NOMO-1 treated with DMSO at 0.1 percent for 48 hours (cell line): ENCODE data around the gene H3-3A.

Experiments used
- DNase-seq: peaks from one replicate; lab custom pipeline; 2025; ENCODE audit not compliant: unreplicated experiment; lab: John Stamatoyannopoulos, UW

Gene H3-3A

GRCh38 chr1:226110249-226111097 is 48.0 kb downstream of the H3-3A start:
- peak; percentile 66 for DNase-seq

GRCh38 chr1:226111098-226111882 is 48.8 kb downstream of the H3-3A start:
- DNase-seq: no peak

GRCh38 chr1:226111883-226112261 is 49.4 kb downstream of the H3-3A start:
- DNase-seq: no peak

DNA sequence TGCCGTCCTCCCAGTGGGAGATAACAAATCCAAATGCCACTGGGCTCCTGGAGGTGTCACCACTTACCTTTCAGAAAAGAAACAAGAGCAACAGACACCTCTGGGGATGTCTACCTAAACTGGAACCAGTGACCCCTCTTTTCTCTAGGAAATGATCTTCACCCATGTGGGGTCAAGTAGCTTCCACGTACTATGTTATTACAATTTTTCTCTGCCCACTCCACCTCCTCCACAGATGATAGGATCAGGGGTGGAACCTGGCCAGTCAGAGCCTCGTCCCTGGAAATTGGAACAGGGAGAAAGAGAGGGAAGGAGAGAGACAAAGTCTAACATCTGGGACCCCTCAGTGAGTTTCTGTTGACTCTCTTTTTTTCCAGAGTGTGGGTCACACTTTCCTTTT is 50.1 kb downstream of the H3-3A start:
- no peak for DNase-seq

GRCh38 chr1:226116673-226117072 is 54.2 kb downstream of the H3-3A start:
- no peak for DNase-seq

GRCh38 chr1:226117330-226117729 is 54.8 kb downstream of the H3-3A start:
- DNase-seq: no peak

- no peak for DNase-seq
Measured at GRCh38 chr1:226118357-226118756, 55.8 kb downstream of the H3-3A start.

GRCh38 chr1:226119169-226119568 is 56.7 kb downstream of the H3-3A start:
- no peak for DNase-seq

DNA sequence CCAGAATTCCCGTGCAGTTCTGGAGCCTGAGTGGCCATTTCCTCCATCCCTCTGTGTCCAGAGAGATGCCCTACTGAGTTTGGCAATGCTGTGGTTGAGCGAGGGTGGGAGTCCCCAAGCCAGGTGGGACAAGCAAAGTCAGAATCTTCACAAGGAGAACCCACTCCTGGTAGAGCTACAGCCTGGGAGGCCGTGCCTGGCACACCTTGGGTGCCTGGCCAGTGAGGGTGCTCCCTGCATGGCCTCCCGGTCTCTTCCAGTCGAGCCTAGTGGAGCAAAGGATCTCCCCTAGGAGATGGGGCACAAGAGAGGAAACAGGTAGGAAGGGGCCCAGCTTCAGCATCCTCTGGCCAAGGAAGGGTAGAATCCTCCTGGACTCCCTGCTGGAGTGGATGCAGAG is 57.9 kb downstream of the H3-3A start:
- no peak for DNase-seq

- no peak for DNase-seq
Measured at GRCh38 chr1:226121049-226121586, 58.6 kb downstream of the H3-3A start.
